HG02759 (cell line): ENCODE results near the gene ZNF296.

Source experiments
- ATAC-seq: cut with Tn5 transposase; IDR thresholded peaks from one replicate; pipeline ENCODE4 v1.9.1; 2021; ENCODE audit warnings: mild to moderate bottlenecking, moderate library complexity; ENCODE audit not compliant: unreplicated experiment

The ZNF296 gene

DNA sequence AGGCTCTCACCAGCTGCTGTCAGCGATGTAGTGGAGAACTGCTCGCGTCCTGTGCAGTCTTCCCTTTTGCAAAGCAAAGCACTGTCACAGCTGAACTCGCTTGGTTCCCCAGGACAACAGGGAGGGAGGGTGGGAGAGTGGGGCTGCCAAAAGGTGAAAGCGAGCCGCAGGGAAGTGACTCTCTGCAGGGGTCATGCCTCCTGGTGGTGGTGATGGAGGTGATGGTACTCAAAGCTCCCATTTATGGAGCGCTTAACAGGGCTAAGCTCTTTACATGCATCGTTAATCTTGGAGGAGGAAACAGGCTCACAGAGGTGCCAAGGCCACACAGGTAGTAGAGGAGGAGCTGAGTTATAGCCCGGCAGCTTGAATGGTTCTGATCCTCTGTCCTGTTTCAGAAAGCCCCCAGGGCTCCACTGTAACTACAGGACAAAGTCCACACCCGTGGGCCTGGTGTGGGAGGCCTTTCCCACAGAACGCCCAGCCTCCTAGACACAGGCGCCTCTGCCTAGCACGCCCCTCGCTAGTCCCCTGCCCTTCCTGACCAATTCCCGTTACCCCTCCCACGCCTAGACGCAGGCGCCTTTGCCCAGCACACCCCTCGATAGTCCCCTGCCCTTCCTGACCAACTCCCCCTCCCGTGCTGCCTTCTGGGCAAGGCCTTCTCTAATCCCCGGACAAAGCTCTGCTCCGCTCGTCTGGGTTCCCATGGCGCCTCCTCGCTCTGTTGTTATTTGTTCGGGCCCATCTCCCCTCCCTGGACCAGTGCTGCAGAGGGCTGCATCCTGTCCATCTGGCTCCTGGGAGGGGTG, 27.4 kb upstream of the ZNF296 start:
- ATAC-seq = no peak

DNA sequence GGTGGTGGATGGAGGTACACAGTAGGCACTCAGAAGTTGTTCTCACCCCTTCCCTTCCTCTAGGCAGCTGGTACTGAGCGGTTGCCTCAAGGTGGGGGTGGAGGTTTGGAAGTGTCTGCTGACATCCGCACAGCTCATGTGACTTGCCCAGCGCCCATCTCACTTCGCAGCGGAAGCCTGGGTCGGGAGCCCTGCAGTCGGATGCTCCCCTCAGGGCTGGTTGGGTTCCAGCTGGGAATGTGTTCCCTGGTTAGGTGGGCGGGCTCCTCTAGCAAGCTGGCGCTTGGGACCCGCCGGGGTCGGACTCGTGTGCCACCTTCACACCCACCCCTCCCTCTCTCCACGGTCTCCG, 26.9 kb upstream of the ZNF296 start:
- ATAC-seq = no peak

DNA sequence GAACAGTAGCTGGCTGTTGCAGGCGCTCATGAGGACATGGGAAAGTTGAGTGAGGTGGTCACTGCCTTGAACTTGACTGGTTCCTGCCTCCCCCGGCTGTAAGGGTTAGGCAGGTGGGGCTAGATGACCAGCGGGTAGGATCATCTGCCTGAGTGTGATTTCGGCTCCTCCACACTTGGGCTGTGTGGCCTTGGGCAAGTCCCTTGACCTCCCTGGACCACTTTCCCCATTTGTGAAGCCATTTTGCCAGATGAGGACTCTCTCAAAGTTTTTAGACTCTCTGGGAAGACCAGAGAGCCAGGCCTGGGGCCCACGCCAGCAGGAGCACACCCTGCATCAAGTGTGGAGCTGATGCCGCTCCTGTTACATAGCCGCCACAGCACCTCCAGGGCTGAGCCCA, 26.2 kb upstream of the ZNF296 start:
- ATAC-seq = no peak

DNA sequence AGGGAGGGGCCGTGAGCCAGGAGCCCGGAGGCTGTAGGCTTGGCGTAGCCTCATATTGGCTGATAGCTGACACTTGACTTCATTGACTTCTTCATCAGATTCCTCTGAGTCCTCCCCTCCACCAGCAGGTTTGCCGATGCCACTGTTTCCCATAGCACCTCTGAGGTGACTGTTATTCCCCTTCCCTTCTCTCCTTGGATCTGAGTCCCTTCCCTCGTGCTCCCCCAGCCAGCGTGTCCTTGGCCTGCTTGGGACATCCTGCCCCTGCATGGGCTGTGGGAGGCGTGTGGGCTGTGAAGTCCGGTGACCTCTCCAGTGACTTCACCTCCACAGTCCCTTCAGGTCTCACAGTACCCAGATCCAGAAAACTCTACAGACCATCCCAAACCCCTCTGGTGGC, 25.5 kb upstream of the ZNF296 start:
- ATAC-seq = no peak

DNA sequence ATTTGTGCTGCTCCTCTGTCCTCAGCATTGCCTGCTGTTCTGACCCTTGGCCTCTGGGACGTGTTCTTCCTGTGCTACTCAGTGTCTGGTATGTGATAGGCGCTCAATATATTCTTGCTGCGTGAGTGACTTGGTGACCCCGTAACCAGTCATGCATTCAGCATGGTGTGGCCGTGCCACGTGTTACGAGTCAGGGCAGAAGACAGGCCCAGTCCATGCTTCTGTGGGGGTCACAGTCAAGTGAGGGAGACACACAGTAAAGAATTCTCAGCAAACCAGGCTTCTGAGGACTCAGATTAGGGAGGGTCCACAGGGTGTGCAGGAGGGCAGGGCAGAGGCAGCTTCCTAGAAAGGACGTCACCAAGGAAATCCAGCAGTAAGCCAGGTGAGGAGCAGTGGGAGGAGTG, 24.6 kb upstream of the ZNF296 start:
- ATAC-seq = no peak

DNA sequence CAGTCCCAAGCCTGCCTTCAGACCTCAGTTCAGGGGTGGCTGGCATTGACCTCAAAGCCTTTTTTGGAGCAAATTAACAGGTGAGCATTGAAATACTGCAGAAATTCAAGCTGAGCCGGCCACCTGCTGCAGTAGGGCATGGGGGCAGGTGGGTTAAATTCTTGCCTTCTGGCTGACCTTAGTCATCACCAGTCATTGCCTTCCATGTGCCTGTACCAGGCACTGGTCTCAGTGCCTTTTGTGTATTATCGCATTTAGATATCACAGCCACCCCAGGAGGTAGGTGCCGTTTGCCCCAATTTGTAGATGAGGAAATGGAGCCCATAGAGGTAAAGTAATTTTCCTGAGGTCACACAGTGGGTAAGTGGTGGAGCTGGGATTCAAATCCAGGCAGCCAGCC, 23.9 kb upstream of the ZNF296 start:
- no peak for ATAC-seq

DNA sequence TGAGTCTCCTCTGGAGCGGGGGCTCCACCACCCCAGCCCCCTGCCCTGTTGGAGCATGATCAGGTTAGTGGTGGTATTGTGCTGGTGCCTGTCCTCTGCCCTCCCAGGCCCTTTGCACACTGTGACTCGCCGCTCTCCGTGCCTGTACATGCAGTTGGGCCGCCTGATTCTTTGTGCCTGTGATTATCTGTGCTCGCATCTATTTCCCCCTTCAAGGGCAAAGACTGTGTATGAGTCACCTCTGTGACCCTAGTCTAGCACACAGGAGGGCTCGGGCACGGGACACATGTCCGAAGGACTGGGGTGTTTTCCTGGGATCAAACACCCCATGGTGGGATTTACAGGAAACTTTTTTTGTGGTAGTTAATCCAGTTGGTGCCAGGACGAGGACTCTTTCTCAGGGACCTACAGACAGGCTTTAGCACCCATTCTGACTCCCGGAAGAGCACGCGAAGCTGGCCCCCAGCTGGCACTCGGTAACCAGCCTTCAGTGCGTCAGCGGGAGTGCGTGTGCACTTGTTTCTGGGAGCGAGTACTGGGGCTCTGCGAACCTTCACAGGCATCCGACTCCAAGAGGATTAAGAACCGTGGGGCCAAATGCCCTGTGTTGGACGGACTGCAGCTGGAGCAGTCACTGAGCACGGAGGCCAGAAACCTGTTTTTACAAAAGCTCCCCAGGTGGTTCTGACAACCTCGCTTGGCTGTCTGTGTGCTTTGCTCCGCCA, 23.4 kb upstream of the ZNF296 start:
- no peak for ATAC-seq

DNA sequence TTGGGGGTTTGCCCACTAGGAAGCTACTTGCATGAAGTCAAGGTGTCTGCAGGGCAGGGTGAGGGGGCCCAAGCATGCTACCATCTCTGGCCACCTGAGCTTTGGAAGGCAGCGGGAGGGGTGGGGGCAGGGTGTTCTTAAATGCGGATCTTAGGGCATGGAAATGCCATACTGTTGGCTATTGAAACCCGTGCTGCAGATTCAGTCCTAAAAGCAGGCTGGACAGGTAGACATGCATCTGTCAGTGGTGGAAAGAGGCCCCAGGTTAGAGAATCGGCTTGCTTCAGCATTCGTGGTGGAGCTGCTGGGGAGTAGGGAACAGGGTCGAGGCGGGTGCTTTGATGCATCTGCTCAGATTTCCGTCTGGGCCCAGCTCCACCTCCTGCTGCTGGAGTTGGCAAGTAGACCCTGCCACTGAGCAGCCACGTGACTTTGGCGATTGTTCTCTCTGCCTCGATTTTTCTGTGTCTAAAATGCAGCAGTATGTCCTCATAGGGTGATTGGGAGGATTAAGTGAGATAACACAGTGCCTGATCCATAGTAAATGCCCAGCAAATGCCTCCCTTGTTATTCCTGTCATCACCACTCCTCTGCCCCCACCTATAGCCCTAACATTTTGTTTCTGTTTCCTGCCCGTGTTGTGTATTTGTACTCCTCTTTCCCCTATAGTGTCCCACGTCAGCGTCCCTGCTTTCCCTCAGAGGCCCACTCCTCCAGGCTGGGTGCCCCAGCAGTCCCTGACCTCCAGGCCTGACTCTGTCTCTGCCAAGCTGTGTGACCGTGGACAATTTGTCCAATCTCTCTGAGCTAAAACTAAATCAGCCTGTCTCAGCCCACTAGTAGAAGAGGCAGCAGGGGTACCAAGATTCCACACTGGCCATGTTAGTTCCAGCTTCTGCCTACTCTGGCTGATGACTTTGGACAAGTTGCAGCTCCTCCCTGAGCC, 22.5 kb upstream of the ZNF296 start:
- ATAC-seq = no peak

DNA sequence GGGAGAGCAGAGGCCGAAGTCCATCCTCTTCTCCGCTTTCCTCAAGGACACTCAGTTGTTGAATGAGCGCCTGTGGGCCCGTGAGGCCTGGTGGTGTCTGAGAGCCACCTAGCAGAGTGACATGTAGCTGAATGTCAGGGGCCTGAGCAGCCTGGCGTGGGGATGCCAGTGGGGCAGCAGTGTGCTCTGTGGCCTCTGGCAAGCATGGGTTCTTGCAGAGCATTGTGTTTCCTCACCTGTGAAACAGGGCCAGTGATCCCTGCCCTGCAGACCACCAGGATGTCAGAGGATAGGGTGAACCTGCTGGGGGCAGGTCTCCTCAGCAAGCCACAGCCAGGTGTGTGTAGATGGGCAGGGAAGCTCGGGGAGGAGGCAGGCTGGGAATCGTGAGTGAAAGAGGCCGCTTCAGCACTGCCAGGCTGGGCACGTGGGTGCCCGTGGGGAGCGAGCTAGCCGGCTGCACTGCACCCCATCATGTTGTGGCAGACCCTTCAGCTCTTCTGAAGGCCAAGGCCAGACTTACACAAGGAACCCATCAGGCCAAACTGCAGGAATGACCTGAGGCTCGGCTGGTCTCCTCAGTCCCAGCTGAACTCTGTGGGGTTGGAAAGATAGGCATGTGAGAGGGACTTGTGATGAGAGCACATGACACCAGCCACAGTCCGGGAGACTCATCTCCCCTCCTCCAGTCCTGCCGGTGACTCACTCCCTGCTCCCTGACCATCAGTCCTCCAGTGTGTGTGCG, 21.7 kb upstream of the ZNF296 start:
- no peak for ATAC-seq

DNA sequence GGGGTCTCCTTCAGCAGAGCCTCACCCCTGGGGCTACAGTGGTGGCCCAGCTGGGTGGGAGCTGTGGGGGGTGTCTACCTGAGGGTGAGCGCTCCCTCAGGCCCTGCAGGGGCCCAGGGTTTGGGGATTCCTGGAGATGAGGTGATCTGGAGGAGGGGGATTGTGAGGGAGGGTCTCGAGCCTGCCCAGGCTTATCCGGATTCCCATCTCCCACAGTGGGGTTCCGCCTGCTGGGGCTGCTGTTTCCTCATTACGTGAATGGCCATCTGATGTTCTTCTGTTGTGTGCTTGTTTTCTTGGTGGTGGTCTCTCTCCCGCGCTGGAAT, 21.1 kb upstream of the ZNF296 start:
- no peak for ATAC-seq

DNA sequence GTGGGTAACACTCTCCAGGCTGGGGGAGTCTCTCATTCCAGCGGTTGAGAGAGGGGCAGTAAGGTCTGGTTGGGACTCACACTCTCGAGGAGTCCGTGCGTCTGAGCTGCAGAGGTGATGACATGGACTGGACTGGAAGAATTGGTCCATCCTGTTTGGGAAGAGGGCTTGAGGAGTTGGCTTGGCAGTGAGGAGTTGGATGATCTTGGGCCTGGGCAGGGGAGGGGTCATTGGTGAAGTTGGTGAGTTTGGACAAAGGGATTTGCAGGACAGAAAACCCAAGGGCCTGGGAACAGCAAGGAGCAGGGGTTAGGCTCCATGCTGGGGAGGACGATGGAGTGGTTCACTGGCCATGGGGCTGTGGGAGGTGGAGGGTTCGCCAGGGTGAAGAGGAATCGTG, 20.4 kb upstream of the ZNF296 start:
- ATAC-seq = no peak

DNA sequence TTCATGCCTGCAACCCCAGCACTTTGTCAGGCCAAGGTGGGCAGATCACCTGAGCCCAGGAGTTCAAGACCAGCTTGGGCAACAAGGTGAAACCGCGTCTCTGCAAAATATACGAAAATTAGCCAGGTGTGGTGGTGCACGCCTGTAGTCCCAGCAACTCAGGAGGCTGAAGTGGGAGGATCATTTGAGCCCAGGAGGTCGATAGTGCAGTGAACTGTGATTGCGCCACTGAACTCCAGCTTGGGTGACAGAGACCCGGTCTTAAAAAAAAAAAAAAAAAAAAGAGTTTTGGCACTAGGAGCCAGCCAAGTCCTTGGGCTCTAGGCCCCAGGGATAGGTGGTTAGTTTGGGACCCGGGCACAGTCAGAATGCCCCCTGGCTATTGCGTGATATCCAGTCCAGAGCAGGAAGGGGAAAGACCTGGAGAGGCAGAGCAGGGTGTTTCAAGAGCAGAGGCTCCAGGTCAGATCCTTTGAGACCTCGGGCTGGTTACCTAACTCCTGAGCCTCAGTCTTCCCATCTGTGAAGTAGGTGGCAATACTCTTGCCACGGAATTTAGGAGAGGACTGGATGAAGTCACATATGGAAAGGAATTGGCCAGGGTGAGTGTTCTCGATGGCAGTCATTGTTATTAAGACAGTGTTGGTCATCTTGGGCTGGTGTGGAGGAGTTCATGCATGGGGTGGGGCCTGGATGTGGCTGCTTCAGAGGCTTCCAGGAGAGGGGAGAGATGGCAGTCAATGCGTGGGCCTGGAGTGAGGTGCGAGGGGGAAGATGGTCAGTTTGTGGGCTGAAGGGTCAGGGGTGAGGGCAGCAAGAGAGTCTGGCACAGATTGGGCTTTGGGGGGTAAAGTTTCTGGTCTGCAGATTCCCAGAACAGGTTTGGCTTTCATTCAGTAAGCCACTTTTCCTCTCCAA, 19.5 kb upstream of the ZNF296 start:
- ATAC-seq = no peak

DNA sequence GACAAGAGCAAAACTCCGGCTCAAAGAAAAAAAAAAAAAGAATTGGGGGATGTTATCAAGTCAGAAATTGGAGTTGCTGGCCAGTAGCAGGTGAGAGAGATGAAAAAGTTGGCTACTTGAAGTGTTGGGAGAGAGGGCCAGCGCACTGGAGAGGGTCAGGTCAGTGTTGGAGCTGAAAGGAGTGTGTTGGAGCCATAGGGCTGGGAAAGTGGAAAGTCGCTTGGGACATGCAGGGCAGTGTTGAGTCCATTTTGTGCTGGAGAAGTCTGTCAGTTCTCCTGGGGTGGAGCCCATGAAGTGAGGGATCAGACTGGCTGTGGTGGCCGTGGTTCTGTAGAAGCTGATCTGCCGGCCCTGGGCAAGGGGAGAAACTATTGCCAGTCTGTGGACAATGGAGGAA, 18.4 kb upstream of the ZNF296 start:
- no peak for ATAC-seq

DNA sequence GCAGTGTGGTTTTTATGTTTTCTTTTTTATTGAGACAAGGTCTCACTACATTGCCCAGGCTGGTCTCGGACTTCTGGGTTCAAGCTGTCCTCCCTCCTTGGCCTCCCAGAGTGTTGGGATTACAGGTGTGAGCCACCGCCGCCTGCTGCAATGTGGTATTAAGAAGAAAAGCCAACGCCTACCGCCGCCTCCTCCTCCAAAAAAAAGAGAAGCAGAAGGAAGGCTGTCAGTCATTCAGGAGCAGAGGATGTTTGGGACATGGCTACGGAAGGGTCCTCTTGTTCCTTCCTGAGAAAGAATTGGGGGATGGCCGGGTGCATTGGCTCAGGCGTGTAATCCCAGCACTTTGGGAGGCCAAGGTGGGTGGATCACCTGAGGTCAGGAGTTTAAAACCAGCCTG, 17.9 kb upstream of the ZNF296 start:
- no peak for ATAC-seq

DNA sequence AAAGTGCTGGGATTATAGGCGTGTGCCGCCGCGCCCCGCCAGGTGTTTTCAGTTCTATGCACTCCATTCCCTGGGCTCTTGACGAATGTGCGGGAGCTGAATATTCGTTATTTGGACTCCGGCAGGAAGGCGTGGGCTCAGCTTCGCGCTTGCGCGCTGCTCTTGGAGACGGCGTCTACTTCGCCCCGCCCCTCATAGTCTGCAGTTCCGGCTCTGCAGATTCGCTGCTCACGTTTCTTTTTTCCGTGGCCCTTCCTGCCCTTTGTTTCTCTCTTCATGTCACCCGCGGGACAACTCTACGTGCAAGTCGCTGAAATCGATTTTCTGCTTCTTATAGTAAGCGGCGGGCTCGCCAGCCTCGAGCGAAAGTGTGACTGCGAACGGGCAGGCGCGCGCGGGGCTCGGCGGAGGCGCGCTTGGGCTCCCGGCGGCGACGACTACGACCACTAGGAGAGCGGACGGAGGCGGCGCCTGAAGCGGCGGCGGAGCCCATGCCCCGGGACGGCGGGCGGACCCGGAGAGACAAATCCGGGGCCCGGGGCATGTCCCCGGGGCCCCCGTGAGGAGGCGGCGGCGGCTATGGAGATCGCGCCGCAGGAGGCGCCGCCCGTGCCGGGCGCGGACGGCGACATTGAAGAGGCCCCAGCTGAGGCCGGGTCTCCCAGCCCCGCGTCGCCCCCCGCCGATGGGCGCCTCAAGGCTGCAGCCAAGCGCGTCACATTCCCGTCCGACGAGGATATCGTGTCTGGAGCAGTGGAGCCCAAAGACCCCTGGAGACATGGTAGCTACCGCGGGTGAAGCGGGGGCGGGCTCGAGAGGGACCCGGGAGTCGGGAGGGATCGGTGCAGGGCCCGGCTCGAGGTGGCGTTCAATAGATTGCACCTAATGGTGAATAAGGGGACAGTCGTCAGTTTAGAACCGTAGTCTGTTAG, 16.7 kb upstream of the ZNF296 start, which contains the start of gene PPP1R37:
PPP1R37 (plus strand) TSS at position 433 of the 932 bp plus-strand sequence; CDS start at position 580, 147 bp downstream.
- peak; percentile 66 for ATAC-seq

DNA sequence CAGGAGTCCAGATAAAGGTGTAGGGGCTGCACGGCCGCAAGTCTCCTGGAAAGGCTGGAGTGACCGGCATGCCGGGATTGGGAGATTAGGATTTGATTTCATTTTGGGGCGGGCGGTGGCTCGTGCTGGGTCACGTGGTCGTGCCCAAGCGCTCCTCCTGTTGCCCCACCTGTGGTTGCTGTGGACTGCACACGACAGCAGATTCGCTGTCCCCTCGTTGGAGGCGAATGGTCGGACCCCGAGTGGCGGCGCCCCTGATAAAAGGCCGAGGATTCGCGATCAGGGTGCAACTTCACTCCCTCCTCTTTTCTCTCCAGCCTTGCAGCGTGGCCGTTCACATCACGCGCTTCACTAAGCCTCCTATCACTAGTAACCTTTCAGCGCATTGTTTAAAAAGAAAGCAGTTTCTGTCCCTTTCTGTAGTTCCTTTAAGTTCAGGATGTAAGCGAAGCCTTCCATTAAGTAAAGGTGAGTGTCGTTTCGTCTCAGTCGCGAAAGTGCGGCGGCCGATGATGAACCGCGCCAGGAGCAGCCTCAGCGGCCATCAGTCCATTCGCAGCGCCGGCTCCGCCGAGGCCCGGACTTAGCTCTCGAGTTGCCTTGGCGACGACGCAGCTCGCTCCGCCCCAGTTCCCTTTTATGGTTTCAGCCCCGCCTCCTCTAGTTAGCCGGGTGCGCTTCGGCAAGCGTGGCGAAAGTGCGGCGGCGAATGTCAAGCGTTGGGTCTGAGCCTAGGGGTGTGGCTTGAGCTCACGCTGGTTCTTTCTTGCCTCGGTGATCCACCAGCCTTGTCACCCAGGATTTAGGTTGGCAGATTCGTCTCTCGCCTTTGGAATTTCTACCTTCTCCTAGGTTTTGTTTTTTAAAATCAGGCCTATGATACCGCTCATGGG, 15.0 kb upstream of the ZNF296 start:
- peak; percentile 64 for ATAC-seq

DNA sequence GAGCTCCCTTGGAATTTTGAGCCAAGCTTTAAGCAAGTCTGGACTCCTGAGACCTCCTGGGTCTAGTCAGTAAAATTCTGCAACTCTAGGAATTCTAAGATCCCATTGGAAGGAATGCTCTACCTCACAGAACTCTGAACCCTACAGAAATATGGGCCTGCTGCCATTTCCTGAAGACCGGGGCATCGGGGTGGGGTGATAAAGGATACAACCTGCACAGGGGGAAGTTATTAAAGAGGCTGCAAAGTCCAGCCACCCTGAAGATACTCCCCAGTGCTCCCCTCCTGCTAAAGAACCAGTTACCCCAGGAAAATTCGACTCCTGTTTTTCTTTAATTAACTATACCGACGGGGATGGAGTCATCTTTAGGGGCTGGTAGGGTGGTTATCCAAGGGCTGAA, 14.3 kb upstream of the ZNF296 start:
- ATAC-seq = no peak

DNA sequence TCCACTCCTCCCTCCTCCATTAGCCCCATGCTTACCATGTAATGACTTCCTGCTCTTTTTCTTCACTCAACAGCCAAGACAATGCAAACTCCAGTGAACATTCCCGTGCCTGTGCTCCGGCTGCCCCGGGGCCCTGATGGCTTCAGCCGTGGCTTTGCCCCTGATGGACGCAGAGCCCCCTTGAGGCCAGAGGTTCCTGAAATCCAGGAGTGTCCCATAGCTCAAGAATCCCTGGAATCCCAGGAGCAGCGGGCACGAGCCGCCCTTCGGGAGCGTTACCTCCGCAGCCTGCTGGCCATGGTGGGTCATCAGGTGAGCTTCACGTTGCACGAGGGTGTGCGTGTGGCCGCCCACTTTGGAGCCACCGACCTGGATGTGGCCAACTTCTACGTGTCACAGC, 13.8 kb upstream of the ZNF296 start:
- ATAC-seq = no peak
